MCF 10A (cell line): ENCODE measurements around the gene GAPVD1. TPM values are rescaled to one million over a fixed set of nuclear protein-coding genes. Genes with fewer than 3 reads are reported as not detected.

Experiments
- BruUV-seq: library from RNA; stranded (reverse); fragments of 400-500 nt; replicated peaks from 2 replicates; lab custom pipeline; 2021; lab: Mats Ljungman, UMichigan
- CTCF ChIA-PET: fragments of 300-600 bp; sonication (Branson Sonifier 250); formaldehyde crosslinking; extraction: SDS; loops from one replicate; lab custom pipeline; 2021; ENCODE audit warnings: antibody characterized with exemption, inconsistent platforms; lab: Yijun Ruan, JAX
- POLR2A ChIA-PET: fragments of 300-600, 350-650 bp; sonication (Branson Sonifier 250); formaldehyde crosslinking; extraction: SDS; loops from one replicate; lab custom pipeline; 2020; ENCODE audit warnings: antibody characterized with exemption, inconsistent platforms; lab: Yijun Ruan, JAX
- DNase-seq: peaks from one replicate; pipeline ENCODE4 v3.0.0-alpha.2; 2018; ENCODE audit not compliant: unreplicated experiment
- H3K27ac Mint-ChIP-seq: one replicate; pipeline ENCODE4 v1.8.0; 2022; ENCODE audit warnings: mild to moderate bottlenecking, low read depth, mixed read lengths; ENCODE audit not compliant: unreplicated experiment
- H3K27me3 Mint-ChIP-seq: one replicate; pipeline ENCODE4 v1.8.0; 2022; ENCODE audit warnings: mixed read lengths; ENCODE audit not compliant: insufficient read depth, unreplicated experiment
- H3K36me3 Mint-ChIP-seq: one replicate; pipeline ENCODE4 v1.8.0; 2022; ENCODE audit warnings: mild to moderate bottlenecking, moderate library complexity, mixed read lengths; ENCODE audit not compliant: insufficient read depth, unreplicated experiment
- H3K4me1 Mint-ChIP-seq: one replicate; pipeline ENCODE4 v1.8.0; 2022; ENCODE audit warnings: mixed read lengths; ENCODE audit not compliant: insufficient read depth, unreplicated experiment
- H3K4me3 Mint-ChIP-seq: one replicate; pipeline ENCODE4 v1.8.0; 2022; ENCODE audit warnings: mild to moderate bottlenecking, moderate library complexity, mixed read lengths; ENCODE audit not compliant: unreplicated experiment
- H3K9me3 Mint-ChIP-seq: one replicate; pipeline ENCODE4 v1.8.0; 2022; ENCODE audit warnings: mixed read lengths; ENCODE audit not compliant: unreplicated experiment
- CTCF ChIP-seq: fragments of 200-600 bp; IDR thresholded peaks from one replicate; pipeline ENCODE4 v1.8.0; 2022; ENCODE audit warnings: antibody characterized with exemption, mild to moderate bottlenecking; ENCODE audit not compliant: unreplicated experiment
- intact Hi-C: fragments of 100-400 bp; cut with micrococcal nuclease; formaldehyde crosslinking; loops from 2 replicates; pipeline ENCODE4 v1.14.1; 2022
- total RNA-seq: library from RNA; stranded (reverse); gene quantifications from 2 replicates; pipeline ENCODE4 v1.2.3, GENCODE V29; 2022

The GAPVD1 gene
- total RNA-seq, 1 experiment from 2014 or later: 46.2 TPM

- Mint-ChIP-seq H3K27ac (no peak overlapping the region), H3K9me3 (no peaks in the 10 kb centered on the region), H3K27me3 (no peaks in the 10 kb centered on the region), H3K4me1 (no peaks in the 10 kb centered on the region), H3K36me3 (peaks cover 72% of the 10 kb centered on the region), H3K4me3 (no peak overlapping the region)
- DNase-seq: no peak
- CTCF ChIA-PET: no interaction called here
- POLR2A ChIA-PET: no interaction called here
- no peak for TF ChIP-seq CTCF
- BruUV-seq: no TSS peak
- intact Hi-C loops: no loop called here
Observed at GRCh38 chr9:125338929-125339328, 77.3 kb downstream of the GAPVD1 start.

GRCh38 chr9:125341566-125341965 is 79.9 kb downstream of the GAPVD1 start:
- Mint-ChIP-seq H3K27me3 (no peaks in the 10 kb centered on the region), H3K36me3 (peaks cover 71% of the 10 kb centered on the region), H3K4me1 (no peaks in the 10 kb centered on the region), H3K4me3 (no peak overlapping the region), H3K9me3 (no peaks in the 10 kb centered on the region), H3K27ac (no peak overlapping the region)
- ChIA-PET CTCF (no interaction called here), POLR2A (interaction anchor here (0.6 to 3.6 kb wide), 4 partner anchors 11 to 192 kb away, joined by 3 to 27 read pairs (median 3); partner anchors contain the start of gene HSPA5)
- no peak for DNase-seq
- no TSS peak for BruUV-seq
- intact Hi-C loops: no loop called here
- no peak for TF ChIP-seq CTCF

- peaks cover 71% of the 10 kb centered on the region for H3K36me3 Mint-ChIP-seq
- no TSS peak for BruUV-seq
- no peak for TF ChIP-seq CTCF
- ChIA-PET POLR2A (interaction anchor here (0.7 to 3.6 kb wide), 11 partner anchors 9 to 525 kb away, joined by 3 to 27 read pairs (median 4); partner anchors contain the start of genes HSPA5 and RABEPK), CTCF (interaction anchor here (1.2 to 1.3 kb wide), 2 partner anchors 18 to 79 kb away, joined by 4 read pairs; no protein-coding TSS in a partner anchor)
- H3K4me1 Mint-ChIP-seq: no peaks in the 10 kb centered on the region
- no peaks in the 10 kb centered on the region for H3K9me3 Mint-ChIP-seq
- no peaks in the 10 kb centered on the region for H3K27me3 Mint-ChIP-seq
- no peak overlapping the region for H3K27ac Mint-ChIP-seq
- intact Hi-C loops: no loop called here
- DNase-seq: peak; percentile 50
- H3K4me3 Mint-ChIP-seq: no peak overlapping the region
Observed at GRCh38 chr9:125343518-125344275, 82.1 kb downstream of the GAPVD1 start.

GRCh38 chr9:125346080-125346732 is 84.6 kb downstream of the GAPVD1 start:
- ChIA-PET POLR2A (interaction anchor here (1.0 kb wide), 1 partner anchor 105 kb away, joined by 4 read pairs; the partner anchor contains the start of gene HSPA5), CTCF (interaction anchor here (0.6 to 1.1 kb wide), 3 partner anchors 11 to 200 kb away, joined by 3 read pairs; no protein-coding TSS in a partner anchor)
- H3K4me1 Mint-ChIP-seq: no peaks in the 10 kb centered on the region
- H3K9me3 Mint-ChIP-seq: no peaks in the 10 kb centered on the region
- no peaks in the 10 kb centered on the region for H3K27me3 Mint-ChIP-seq
- no peak overlapping the region for H3K27ac Mint-ChIP-seq
- peaks cover 82% of the 10 kb centered on the region for H3K36me3 Mint-ChIP-seq
- DNase-seq: no peak
- intact Hi-C loops: no loop called here
- no peak overlapping the region for H3K4me3 Mint-ChIP-seq
- BruUV-seq: no TSS peak
- no peak for TF ChIP-seq CTCF
